CD4-positive, alpha-beta T cell treated with Interleukin-21 for 1 hour (primary cell): ENCODE measurements around the gene DIO1.

Source experiments
- DNase-seq: peaks from one replicate; pipeline ENCODE4 v3.0.0-alpha.2; 2020

Gene DIO1

DNA sequence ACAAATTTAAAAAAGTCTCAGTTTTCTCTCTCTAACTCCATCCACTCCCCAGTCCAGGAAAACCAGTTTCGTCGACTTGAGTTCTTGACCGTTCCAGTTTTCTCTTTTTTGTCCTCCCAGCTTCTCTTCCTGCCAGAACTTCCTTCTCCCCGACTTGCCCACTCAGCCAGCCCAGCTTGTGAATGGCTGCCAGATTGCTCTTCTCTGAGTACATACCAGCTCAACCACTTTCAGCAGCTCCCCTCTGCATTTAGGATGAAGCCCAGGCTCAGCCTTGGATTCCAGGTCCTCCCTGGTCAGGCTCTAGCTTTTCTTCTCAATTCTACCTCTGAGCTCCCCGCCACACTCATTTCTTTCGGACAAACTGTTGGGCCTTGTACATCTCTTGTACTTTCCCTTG is 1.4 kb downstream of the DIO1 start:
- DNase-seq, result no peak

GRCh38 chr1:53896635-53897229 is 2.7 kb downstream of the DIO1 start:
- no peak for DNase-seq

- no peak for DNase-seq
Observed at GRCh38 chr1:53899206-53899628, 5.2 kb downstream of the DIO1 start.

DNA sequence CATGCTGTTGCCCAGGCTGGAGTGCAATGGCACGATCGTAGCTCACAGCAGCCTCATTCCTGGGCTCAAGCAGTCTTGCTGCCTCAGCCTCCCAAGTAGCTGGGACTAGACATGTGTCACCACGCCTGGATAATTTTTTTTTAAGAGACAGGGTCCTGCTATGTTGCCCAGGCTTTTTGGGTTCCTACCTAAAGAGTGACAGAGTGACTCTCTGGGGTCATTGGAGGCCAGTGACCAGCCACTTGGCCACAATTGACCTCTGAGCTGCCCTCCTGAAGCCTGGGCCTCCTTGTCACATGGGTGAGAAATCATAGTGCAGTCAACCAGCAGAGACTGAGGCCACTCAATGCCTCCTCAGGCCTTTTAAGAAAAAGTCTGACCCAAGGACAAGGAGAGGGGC is 5.7 kb downstream of the DIO1 start:
- no peak for DNase-seq

GRCh38 chr1:53902235-53903138 is 8.5 kb downstream of the DIO1 start:
- DNase-seq, result no peak

GRCh38 chr1:53905509-53905908 is 11.5 kb downstream of the DIO1 start:
- DNase-seq, result no peak

DNA sequence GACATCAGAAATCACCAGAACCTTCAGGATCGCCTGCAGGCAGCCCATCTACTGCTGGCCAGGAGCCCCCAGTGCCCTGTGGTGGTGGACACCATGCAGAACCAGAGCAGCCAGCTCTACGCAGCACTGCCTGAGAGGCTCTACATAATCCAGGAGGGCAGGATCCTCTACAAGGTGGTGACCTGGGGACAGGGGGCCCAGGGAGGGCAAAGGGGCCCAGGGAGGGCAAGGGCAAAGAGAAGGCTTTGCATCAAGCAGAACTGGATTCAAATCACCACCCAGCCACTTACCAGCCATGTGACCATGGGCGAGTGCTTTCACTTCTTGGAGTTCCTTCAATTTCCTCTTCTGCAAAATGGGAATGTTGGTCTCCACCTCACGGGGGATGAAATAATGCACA is 12.1 kb downstream of the DIO1 start:
- no peak for DNase-seq

- DNase-seq, result no peak
Observed at GRCh38 chr1:53909946-53910345, 16.0 kb downstream of the DIO1 start.

DNA sequence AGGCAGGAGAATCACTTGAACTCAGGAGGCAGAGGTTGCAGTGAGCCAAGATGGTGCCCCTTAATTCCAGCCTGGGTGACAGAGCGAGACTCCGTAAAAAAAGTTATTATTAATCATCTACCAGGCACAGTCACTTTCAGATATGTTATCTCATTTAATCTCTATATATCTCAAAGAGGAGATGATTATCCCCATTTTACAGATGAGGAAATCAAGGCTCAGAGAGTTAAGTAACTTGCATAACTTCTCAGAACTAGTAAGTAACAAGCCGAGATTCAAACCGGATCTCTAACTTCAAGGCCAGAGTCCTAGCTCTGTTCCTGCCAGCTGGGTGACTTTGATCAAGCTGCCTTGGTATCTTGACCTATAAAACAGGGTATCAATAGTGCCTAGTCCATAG is 17.5 kb downstream of the DIO1 start:
- no peak for DNase-seq

GRCh38 chr1:53913352-53914033 is 19.5 kb downstream of the DIO1 start:
- DNase-seq, result no peak

- no peak for DNase-seq
Observed at GRCh38 chr1:53918343-53918742, 24.4 kb downstream of the DIO1 start.

GRCh38 chr1:53919675-53920066 is 25.7 kb downstream of the DIO1 start:
- no peak for DNase-seq

GRCh38 chr1:53927376-53927881 is 33.4 kb downstream of the DIO1 start:
- DNase-seq, result no peak

DNA sequence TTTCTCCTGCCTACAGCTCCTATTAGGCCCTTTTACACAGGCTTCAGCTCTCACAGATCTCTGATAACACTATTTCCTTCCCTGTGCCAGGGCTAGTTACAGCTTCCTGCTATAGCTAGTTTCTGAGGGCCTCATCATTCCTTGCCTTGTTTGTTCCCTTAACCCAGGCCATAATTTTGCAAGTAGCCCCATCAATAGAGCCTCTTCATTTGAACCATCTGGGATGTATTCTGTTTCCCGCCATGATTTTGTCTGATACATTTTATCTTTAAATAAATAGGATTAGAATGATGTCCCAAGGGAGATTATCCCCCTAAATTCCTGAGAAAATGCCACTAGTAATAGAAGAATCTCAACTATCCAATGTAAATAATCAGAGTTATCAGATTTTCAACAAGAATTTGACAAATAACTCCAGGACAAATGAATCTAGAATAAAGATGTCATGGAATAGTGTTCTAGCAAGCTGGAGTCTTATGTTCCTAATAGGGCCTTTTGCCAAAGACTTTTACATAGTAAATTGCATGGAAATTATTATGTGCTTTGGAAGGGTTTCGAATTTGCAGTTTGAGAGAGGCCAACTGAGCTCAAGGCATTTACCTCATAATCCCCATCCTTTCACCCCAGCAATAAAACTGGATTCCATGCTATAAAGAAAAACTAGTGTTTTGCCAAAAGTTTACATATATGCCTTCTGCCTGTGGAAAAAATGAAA is 35.4 kb downstream of the DIO1 start:
- DNase-seq, result no peak

GRCh38 chr1:53930932-53931331 is 36.9 kb downstream of the DIO1 start:
- DNase-seq, result no peak

GRCh38 chr1:53931523-53931922 is 37.5 kb downstream of the DIO1 start:
- DNase-seq, result no peak

DNA sequence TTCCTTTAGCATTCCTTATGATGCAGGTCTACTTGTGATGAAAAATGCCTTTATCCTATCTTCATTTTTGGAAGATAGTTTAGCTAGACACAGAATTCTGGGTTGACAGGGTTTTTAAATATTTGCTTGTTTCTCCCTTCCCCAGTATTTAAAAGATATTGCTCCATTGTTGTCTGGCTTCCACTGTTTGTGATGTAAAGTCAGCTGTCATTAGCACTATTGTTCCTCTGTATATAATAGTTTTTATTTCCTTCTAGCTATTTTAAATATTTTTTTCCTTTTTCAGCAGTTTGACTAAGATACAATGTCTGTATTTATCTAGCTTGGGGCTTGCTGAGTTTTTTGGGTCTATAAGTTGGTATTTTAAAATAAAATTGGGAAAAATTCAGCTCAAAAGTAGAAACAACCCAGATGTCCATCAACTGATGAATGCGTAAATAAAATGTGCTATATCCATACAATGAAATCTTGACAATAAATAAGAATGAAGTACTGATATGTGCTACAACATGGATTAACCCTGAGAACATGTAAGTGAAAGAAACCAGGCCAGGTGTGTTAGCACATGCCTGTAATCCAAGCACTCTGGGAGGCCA is 40.3 kb downstream of the DIO1 start:
- no peak for DNase-seq

DNA sequence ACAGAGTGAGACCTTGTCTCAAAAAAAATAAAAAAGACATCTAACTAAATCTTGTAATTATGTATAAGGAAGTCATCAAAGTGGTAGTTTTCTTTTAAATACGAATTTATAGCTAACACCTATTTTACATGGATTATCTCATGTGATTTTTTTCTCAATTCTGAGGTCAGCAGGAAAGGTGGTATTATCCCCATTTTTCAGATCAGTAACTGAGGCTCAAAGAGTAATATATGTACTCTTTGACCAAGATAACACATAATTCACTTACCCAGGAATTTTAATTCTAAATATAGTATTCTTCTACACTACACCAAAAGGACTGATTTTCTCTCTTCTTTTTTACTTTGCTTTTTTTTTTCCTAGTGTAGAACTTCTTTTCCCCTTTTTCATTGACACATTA is 42.4 kb downstream of the DIO1 start:
- DNase-seq, result no peak

- no peak for DNase-seq
Observed at GRCh38 chr1:53938136-53938830, 44.3 kb downstream of the DIO1 start.

- DNase-seq, result no peak
Observed at GRCh38 chr1:53942127-53942957, 48.4 kb downstream of the DIO1 start.

GRCh38 chr1:53943090-53943489 is 49.1 kb downstream of the DIO1 start:
- DNase-seq, result no peak
